Measurements from ENCODE around the gene ARHGAP45. TPM values are rescaled to one million over a fixed set of nuclear protein-coding genes. Genes with fewer than 3 reads are reported as not detected.
A peak's percentile ranks its signal among the peaks of the same experiment; 100 is the strongest.

The ARHGAP45 gene
- total and polyA plus RNA-seq, 9 of the 15 experiments (the other 6 are each of a cell fraction or from before 2014, with no cell fraction given): 0.08 to 22.1 (median 4.2) TPM

- TF ChIP-seq NR0B1 (IDR thresholded peaks at IDR 0.05; ENCODE audit: partially characterized antibody) (no peak), ZBTB26 (CRISPR knock-in tag; IDR thresholded peaks at IDR 0.05) (no peak)
Measured at GRCh38 chr19:1134431-1134830, 67.5 kb downstream of the ARHGAP45 start (continued).

- no peak overlapping the region for H3K4me2 ChIP-seq (ENCODE audit: insufficient read depth, low read length)
- CTCF ChIA-PET (ENCODE audit: low intra/inter-chr PET ratio): no interaction called here
- no peak for TF ChIP-seq ELK3 (CRISPR knock-in tag; IDR thresholded peaks at IDR 0.05)
- TF ChIP-seq CHCHD3 (CRISPR knock-in tag; IDR thresholded peaks at IDR 0.05): no peak
- no peak for TF ChIP-seq ZNF518B (CRISPR knock-in tag; IDR thresholded peaks at IDR 0.05)
- no peak for TF ChIP-seq ZNF282 (CRISPR knock-in tag; IDR thresholded peaks at IDR 0.05)
- TF ChIP-seq ZNF696 (CRISPR knock-in tag; conservative IDR thresholded peaks at IDR 0.05): no peak
- TF ChIP-seq GTF3C2 (IDR thresholded peaks at IDR 0.05; ENCODE audit: borderline replicate concordance, extremely low read depth, insufficient read length): no peak
Measured at GRCh38 chr19:1135454-1135853, 68.5 kb downstream of the ARHGAP45 start.

More at GRCh38 chr19:1135454-1135853, 68.5 kb downstream of the ARHGAP45 start:
- H3K9me1 ChIP-seq (ENCODE audit: control insufficient read depth, insufficient read depth, low read length): peaks cover 3% of the 10 kb centered on the region
- H4K20me1 ChIP-seq (replicated peaks; ENCODE audit: control insufficient read depth, insufficient read depth, low read length): no peaks in the 10 kb centered on the region; the same call in 1 of the 2 replicates
- 98% methylated on average over 8 of the region's 17 CpGs for WGBS (ENCODE audit: insufficient coverage, low coverage, missing lambda C conversion rate)
- H2AFZ ChIP-seq (ENCODE audit: low read depth, low read length): no peak overlapping the region
- peaks cover 7% of the 10 kb centered on the region; the same call in 1 of the 3 replicates for H3K36me3 ChIP-seq (ENCODE audit: control insufficient read depth, insufficient read depth, low read length)
- H3K9ac ChIP-seq (ENCODE audit: insufficient read depth in 1 of 2, low read depth in 2 of 2, low read length in 2 of 2): peak overlapping the region in 1 of 2 experiments; percentile 52; a peak in 1 of 4 replicates
- ATAC-seq: no peak
- H3K4me3 ChIP-seq: no peak overlapping the region
- H3K27me3 ChIP-seq (ENCODE audit: control insufficient read depth in 2 of 2, insufficient read depth in 2 of 2, low read length in 2 of 2): no peaks in the 10 kb centered on the region
- intact Hi-C loops (cut with micrococcal nuclease): no loop called here
- H3K4me1 ChIP-seq (replicated peaks in 1 of 2; ENCODE audit: control insufficient read depth in 2 of 2, insufficient read depth in 2 of 2, low read length in 2 of 2): peaks cover 5 to 66% of the 10 kb centered on the region in 2 experiments
- H3K27ac ChIP-seq (ENCODE audit: extremely low read depth, low read depth, low read length): no peak overlapping the region
- FAIRE-seq: no peak
- no peaks in the 10 kb centered on the region for H3K9me3 ChIP-seq (replicated peaks; ENCODE audit: control insufficient read depth, insufficient read depth, low read depth, low read length)
- no TSS peak for BruUV-seq (replicated peaks)
- POLR2A ChIA-PET: no interaction called here
- in situ Hi-C loops (cut with MboI): no loop called here
- H3K79me2 ChIP-seq (ENCODE audit: control insufficient read depth, insufficient read depth, low read length): peaks cover 16% of the 10 kb centered on the region; the same call in 2 of the 3 replicates
- DNase-seq (ENCODE audit: extremely low read depth in 1 of 4, low spot score in 3 of 4): no peak
